Stimulated activated naive CD4-positive, alpha-beta T cell treated with Interleukin-2 at 50 U/mL for 16 hours (primary cell): ENCODE measurements around the gene ZFP64.

Experiments
- DNase-seq: peaks from one replicate; lab custom pipeline; 2025; lab: John Stamatoyannopoulos, UW

The ZFP64 gene

GRCh38 chr20:52104546-52105441 is 86.8 kb downstream of the ZFP64 start:
- no peak for DNase-seq

GRCh38 chr20:52103913-52104545 is 87.5 kb downstream of the ZFP64 start:
- DNase-seq, result no peak

DNA sequence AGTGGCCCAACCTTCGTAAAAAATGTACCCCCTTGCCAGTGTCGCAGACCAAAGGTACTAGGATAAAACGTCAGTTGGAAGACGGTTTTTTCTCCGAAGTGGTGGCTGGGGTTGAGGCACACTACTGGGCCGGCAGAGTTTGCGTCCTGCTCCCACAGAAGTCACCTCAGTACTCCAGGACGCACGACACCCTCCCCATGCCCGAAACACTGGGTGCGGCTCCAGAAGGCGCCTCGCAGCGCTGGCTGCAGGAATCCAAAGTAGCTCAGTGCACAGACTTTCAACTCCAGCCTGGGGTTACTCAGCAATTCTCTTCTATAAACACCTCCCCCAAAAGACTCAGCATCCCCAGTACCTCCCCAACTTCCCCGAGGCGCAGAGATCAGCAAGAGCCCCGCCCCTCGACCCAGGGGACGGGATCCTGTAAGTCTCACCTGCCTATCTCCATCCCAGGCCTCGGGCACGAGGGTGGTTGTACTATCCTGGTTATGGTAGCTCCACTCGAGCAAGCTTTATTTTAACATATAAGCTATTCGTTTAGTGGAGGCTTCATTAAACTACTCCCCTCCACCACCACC is 88.2 kb downstream of the ZFP64 start:
- DNase-seq, result no peak

GRCh38 chr20:52102559-52102958 is 89.0 kb downstream of the ZFP64 start:
- no peak for DNase-seq

- no peak for DNase-seq
Measured at GRCh38 chr20:52102126-52102525, 89.5 kb downstream of the ZFP64 start.
